NCI-H524 (cell line): ENCODE results near the gene KLF7.

ENCODE experiments used
- DNase-seq, 2 experiments: peaks; one replicate each; lab custom pipeline; 2025; lab: John Stamatoyannopoulos, UW

The KLF7 gene

GRCh38 chr2:207148020-207148419 lies 17.7 kb downstream of the KLF7 start:
- DNase-seq = no peak

- no peak for DNase-seq
Observed at GRCh38 chr2:207144173-207144785, 21.5 kb downstream of the KLF7 start.

GRCh38 chr2:207143215-207144172 lies 22.3 kb downstream of the KLF7 start:
- DNase-seq = peak in 1 of 2 experiments; percentile 14

DNA sequence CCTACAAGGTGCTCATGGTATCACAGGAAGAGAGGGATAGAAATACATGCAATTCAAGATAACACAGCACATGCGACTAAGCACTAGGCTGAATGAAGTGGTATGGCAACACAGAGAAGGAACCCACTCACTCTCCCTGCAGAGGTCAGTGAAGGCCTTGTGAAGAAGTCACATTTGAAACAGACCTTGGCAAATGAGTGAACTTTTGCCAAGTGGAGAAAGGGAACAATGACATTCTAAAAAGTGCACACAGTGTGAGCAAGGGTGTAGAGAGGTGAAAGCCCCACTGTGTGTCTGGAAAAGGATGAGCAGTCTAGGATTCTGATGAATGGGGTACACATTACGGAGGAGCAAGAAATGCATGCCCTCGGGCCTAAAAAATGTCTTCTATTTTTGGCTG lies 23.3 kb downstream of the KLF7 start:
- peak in 1 of 2 experiments; percentile 9 for DNase-seq

DNA sequence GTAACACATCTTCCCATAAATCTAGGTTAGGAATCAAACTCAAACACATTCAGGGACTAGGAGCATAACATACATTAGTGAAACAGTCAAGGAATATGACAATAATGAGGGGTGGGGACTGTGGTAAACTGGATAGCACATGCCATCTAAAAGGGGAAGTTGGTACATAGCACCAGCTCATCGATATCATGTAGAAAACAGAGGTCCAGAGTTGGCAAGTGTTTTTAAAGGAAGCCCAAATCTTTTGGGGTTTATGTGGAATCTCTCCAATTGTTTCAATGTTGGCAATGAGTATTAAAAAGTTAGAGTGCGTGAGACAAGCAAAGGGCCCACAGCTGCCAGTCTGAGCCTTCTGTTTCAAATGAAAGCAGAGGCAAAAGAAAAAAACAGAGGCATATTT lies 24.4 kb downstream of the KLF7 start:
- DNase-seq = no peak

GRCh38 chr2:207140265-207140664 lies 25.5 kb downstream of the KLF7 start:
- DNase-seq = no peak

DNA sequence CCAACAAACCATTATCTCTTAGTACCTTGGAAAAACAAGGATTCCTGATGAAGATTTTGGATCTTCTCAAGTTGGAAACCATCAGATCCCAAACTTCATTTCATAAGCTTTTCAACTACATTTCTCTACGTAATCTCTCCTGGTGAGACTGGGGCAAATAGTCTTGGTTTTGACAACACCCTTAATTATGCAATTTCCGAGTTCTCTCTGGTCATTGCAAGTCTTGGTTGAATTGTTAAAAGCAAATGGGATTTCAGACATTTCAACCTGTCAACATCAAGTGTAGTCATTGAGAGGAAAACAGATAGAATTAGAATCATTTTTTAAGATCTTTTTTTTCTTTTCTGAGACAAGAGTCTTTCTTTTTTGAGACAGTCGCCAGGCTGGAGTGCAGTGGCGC lies 26.2 kb downstream of the KLF7 start:
- DNase-seq = no peak

DNA sequence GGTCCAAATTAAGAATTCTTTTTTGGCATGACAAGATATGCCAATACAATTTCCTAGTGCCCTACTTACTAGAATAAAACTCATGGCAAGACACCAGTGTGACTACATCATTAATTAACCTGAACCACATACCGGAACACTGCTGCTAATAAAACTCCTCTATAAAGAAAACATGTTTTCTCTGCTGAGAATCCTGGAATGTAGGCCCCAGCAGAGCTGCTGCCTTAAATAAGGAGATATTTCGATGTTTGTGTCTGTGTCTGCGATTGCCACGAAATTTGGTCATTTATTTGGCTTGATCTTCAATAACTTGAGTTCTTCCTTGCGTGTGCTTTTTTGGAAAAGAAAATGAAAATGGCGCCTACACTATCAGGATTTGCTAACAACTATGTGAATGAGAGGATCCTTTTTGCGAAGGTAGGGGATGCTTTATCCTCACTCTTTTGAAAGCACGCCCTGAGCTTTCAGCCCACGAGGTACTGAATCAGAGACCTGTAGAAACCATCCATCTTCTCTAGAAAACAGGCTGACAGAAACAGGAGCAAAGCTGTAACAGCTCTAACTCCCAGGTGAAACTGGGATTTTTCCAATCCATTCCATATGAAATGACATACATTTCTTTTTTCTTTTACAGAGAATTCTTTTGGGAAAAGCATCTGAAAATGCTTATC lies 27.0 kb downstream of the KLF7 start:
- no peak for DNase-seq

GRCh38 chr2:207137596-207138337 lies 28.0 kb downstream of the KLF7 start:
- DNase-seq = no peak

DNA sequence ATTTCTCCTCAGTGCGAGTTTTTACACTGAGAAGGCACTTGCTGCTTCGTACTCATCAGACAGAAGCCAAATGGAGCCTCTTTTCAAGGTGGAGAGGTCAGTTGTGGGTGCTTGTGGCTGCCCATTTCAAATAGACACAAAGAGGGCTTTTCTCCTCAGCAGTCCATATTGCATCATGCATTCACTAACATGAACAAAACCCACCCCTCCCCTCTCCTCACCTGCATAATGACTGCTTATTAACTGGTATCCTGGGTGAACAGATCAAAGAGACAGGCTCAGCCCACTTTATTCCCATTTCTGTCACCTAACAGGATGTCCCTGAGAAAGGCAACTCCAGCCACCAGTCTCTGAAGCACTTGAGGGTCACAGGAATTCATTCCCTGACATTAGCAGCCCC lies 28.9 kb downstream of the KLF7 start:
- DNase-seq = no peak

DNA sequence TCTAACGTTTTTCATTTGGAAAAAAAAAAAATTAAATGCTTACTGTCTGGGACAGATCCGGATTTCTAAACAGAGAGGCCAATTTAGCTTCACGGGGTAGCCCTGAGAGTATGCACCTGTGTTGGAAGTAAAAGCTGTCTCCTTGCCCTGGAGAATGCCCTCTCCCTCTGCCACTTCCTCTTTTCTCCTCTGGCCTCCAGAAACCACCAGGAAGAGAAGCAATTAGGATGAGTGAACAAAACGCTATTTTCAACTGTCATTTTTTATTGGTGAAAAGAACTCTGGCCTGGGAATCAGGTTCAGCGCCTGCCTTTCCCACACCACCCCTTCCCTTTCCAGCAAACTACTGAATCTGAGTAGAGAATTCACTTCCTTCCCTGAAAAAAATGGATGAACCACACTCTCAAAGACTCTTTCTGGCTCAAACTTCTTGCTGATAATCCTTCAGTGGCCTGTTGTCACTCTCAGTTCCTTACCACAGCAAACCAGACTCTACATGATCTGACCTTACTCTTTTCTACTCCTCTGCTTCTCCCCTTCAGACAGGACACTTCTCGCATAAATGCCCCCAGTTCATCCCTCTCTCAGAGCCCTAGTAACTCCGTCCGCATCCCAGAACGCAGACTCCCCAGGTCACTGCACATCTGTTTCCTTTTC lies 29.8 kb downstream of the KLF7 start:
- DNase-seq = no peak

GRCh38 chr2:207135340-207135739 lies 30.4 kb downstream of the KLF7 start:
- DNase-seq = no peak

GRCh38 chr2:207133820-207134519 lies 31.8 kb downstream of the KLF7 start:
- DNase-seq = peak; percentile 86 to 88

DNA sequence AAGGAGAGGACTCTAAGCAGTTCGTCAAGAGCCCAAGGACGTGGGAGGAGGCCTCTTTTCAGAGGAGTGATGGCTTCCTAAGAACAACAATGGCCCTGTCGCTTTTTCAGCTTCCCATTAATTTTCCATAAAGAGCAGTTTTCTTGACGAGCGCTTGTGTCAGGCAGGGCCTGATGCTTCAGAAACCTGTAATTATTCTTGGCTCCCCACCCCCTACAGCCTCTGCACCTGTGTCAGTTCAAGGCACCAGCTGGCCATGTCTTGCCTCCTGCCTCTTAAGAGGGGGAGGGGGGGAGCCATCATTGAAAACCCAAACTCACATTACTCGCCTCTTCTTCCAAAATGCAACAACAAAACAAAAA lies 32.3 kb downstream of the KLF7 start:
- peak; percentile 92 to 95 for DNase-seq

DNA sequence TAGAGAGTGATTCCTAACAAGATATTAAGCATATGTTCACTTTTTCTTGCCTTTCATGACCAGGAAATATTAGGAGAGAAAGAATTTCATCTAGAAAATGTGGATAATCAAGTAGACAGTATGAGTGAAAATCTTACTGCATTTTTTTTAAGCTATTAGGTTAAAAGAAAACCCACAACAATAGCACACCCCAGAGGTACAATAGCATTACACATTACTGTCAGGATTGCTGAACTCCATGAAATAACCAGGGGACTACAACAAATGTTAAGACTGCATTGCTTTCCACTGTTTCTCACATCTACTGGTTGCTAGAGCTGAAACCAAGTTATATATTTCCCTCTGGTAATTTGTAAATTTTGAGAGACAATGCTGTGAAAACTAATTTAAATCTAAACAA lies 33.7 kb downstream of the KLF7 start:
- no peak for DNase-seq

- no peak for DNase-seq
Observed at GRCh38 chr2:207131594-207131993, 34.2 kb downstream of the KLF7 start.

- DNase-seq = no peak
Observed at GRCh38 chr2:207130958-207131521, 34.7 kb downstream of the KLF7 start.

- no peak for DNase-seq
Observed at GRCh38 chr2:207129821-207130220, 35.9 kb downstream of the KLF7 start.

GRCh38 chr2:207128867-207129266 lies 36.9 kb downstream of the KLF7 start:
- DNase-seq = no peak

DNA sequence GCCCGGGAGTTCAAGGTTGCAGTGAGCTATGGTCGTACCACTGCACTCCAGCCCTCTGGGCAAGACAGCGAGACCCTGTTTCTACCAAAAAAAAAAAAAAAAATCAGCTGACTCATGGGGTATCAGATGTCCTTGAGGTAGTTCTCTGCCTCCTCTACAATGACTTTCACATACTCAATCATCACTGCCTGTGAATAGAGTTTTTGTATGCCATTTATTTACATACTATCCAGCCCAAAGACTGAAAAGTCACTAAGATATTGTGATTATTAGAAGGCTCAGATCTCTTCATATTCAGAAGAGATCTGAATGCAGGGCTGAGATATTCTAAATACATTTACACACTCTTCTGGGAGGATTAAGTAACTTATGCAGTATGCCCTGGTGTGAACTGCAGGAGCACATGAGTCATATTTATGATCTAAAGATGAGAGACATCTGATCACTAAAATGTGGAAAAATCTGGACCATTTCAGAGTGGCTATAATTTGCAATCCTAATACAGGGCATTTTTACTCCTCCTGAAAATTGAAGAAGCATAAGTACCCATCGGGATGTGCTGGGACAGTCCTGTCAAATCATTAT lies 38.9 kb downstream of the KLF7 start:
- no peak for DNase-seq
